Head of caudate nucleus (tissue), 42 donors: ENCODE results near the gene JAG2.

Experiments
- DNase-seq, 42 donors: peaks; one replicate each; pipeline versions ENCODE4 v3.0.0 to v3.0.0-alpha.2; 2020 to 2021; ENCODE audit warnings: mixed read lengths in 7 of 42
- intact Hi-C: fragments of 100-400 bp; cut with DNase I; formaldehyde crosslinking; loops from one replicate; pipeline ENCODE4 v1.15.0; 2022

The JAG2 gene

DNA sequence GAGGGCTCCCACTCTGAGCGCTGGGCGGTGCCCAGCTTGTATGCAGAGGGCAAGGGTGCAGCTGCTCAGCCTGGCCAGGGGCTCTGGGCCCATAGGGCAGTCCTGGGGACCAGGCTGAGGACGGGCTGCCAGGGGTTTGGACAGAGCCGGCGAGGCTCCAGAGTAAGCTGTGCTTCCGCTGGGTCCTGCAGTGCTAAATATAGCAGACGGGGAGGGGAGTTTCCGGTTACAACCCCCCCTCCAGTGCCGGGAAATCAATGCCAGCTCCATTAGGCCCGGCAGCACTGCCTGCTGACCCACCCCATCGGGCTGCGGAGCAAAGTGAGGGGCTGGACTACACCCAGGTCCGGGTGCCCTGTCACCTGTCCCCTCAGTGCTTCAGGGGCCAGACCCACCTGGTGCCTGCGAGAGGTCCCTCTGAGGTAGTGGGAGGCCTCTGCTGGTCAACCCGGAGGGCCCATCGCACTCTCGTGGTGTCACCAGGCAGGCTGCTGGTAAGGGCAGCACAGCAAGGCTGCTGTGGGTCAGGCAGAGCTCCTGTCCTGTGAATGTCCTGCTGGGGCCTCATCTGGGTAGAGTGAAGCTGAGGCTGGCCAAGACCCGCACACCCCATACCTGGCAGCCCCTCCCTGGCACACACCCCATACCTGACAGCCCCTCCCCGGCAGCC lies 2.6 kb upstream of the JAG2 start:
- intact Hi-C loops, result no loop called here
- no peak for DNase-seq

DNA sequence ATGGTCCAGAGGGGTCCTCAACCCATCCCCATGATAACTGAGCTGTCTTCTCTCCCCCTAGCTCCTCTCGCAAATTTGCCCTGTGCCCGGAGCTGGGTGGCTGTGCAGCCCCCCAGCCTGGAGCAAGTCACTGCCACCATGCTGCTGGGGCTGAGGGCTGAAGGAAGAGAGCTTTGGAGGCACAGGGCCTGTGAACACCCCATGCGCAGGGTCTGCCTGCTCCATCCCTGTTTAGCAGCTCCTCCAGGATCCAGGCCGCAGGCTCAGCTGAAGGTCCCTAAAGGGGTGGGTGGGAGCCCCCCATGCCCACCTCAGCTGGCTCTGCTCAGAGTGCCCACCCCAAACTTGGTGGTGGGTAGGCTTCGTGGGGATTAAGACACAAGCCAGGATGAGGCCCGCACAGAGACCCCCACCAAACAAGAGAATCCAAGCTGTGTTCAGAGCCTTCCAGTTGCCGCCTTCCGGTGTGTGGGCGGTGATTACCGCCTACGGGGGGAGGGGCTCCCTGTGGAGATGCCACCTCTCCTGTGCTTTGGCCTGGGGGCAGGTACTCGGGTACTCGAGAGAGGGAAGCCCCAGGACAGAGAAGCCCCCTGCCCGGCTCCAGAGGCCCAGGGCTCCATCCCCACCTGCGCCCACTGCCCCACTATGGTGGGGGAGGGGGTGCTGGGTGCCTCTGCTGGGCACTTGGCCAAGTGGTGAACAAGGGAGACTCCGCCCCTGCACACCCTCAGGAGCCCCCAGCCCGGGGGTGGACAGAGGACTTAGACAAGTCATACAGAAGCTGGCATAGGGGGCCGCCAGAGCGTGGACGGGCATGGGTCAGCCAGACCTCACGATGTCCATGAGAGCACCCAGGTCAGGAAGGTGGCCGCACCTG lies 1.4 kb upstream of the JAG2 start:
- no peak for DNase-seq
- intact Hi-C loops, result loop anchor here (5.0 kb wide), 1 partner anchor 78 kb away; no protein-coding TSS in a partner anchor

GRCh38 chr14:105168979-105169507 lies 467 bp upstream of the JAG2 start:
- intact Hi-C loops, result loop anchor here (5.0 kb wide), 1 partner anchor 77 kb away; no protein-coding TSS in a partner anchor
- peak in 30 of 42 donors; percentile 16 to 74 (median 54) for DNase-seq

- intact Hi-C loops, result loop anchor here (5.0 kb wide), 1 partner anchor 76 kb away; no protein-coding TSS in a partner anchor
- DNase-seq, result no peak
These were observed 519 bp downstream of the JAG2 start for GRCh38 chr14:105168093-105168420.

GRCh38 chr14:105167303-105168092 lies 1.1 kb downstream of the JAG2 start:
- intact Hi-C loops, result loop anchor here (5.0 kb wide), 1 partner anchor 75 kb away; no protein-coding TSS in a partner anchor
- DNase-seq, result peak in 2 of 42 donors; percentile 28 to 30

- DNase-seq, result no peak
- intact Hi-C loops, result loop anchor here (5.0 kb wide), 1 partner anchor 74 kb away; no protein-coding TSS in a partner anchor
These were observed 1.8 kb downstream of the JAG2 start for GRCh38 chr14:105166571-105167302.

DNA sequence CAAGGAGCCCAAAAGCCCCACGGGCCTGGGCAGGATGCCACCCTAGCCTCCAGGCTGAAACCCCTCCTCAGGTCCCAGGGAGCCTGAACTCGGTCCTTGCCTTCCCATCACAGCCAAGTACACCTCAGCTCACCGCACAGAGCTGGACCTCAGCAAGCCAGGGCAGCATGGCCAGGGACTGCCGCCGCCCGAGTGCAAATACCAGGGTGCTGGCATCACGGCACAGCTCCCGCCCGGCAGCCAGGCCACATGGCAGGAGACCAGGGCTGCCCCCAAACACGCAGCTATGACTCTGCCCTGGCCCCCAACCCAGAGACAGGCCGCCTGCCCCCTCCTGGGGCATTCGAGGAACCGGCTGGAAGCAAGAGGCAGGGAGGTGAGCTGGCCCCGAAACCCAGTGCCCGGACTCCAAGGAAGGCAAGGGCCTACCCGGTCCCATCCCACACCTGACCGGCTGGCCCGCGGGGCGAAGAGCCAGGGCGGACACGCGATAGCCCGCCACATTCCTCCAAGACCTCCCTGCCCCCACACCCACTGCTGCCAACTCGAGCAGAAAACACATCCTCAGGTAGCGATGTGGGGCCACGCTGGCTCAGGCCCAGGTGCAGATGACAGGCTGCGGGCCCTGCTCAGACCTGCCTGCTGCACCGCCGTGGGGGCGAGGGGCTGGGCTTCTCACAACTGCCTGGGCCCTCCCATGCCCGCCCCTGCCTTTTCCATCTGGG lies 2.7 kb downstream of the JAG2 start:
- DNase-seq, result no peak
- intact Hi-C loops, result loop anchor here (5.0 kb wide), 1 partner anchor 74 kb away; no protein-coding TSS in a partner anchor

GRCh38 chr14:105165134-105165704 lies 3.4 kb downstream of the JAG2 start:
- no peak for DNase-seq
- intact Hi-C loops, result loop anchor here (5.0 kb wide), 1 partner anchor 73 kb away; no protein-coding TSS in a partner anchor

GRCh38 chr14:105163040-105163742 lies 5.4 kb downstream of the JAG2 start:
- intact Hi-C loops, result no loop called here
- DNase-seq, result no peak

GRCh38 chr14:105162669-105162979 lies 6.0 kb downstream of the JAG2 start:
- no peak for DNase-seq
- intact Hi-C loops, result no loop called here

DNA sequence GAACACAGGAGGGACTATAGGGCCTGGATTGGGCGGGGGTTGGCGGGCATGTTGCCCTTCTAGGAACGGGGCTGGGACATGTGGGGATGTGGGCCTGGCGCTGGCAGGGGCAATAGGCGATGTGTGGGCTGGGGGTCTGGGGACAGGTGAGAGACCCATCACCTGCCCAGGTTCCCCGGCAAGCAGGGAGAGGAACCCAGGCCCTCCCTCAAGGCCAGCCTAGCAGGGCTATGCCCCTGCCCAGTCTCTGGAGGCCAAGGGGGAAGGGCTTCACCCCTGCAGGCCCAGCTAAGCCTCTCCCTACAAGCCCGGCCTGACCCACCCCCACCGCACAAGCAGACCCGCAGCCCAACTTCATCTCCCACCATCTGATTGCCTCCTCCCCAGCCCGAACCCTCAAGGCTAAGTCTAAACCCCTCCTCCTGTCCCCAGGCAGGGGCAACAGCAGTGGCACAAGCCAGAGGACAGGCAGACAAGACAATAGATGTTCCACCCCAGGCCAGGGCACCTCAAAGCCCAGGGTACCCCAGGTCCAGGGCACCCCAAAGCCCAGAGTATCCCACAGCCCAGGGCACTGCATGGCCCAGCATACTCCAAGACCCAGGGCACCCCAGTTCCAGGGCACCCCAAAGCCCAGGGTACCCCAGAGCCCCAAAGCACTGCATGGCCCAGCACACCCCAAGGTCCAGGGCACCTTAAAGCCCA lies 6.5 kb downstream of the JAG2 start:
- intact Hi-C loops, result no loop called here
- DNase-seq, result peak in 2 of 42 donors; percentile 49 to 60

- intact Hi-C loops, result no loop called here
- no peak for DNase-seq
These were observed 7.3 kb downstream of the JAG2 start for GRCh38 chr14:105161309-105161708.

GRCh38 chr14:105160776-105161175 lies 7.8 kb downstream of the JAG2 start:
- no peak for DNase-seq
- intact Hi-C loops, result no loop called here

DNA sequence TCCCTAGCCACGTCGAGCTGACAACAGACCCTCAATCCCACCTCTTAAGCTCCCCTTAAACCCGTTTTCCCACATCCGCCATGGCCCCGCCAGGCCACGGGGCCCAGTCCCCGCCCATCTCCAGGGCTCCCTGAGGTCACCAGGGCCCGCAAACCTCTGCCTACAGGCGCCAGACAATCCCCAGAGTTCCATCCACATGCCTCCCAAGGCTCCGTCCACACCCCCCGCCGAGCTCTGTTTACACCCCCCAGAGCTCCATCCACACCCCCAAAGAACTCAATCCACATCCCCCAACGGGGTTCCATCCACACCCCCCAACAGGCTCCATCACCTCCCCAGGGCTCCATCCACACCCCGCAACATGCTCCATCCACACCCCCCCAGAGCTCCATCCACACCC lies 9.2 kb downstream of the JAG2 start:
- DNase-seq, result no peak

DNA sequence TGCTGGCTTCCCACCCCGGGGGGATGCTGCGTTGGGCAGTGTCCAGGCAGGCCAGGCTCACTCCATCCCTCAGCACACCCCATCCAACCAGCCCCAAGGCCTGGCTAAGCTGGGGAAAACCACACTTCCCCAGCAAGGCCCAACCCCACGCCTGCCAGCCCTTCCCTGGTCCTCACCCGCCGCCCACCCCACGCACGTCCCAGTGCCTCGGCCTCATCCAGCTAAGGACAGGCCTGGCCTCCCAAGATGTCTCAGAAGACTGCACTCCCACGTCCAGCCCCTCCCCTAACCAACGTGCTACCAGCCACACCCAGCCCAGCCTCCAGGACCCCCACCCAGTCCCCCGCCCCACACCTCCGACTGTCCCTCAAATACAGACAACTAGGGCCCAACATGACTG lies 9.8 kb downstream of the JAG2 start:
- no peak for DNase-seq
- intact Hi-C loops, result no loop called here

More for the DNA sequence above, 9.2 kb downstream of the JAG2 start:
- intact Hi-C loops, result no loop called here

DNA sequence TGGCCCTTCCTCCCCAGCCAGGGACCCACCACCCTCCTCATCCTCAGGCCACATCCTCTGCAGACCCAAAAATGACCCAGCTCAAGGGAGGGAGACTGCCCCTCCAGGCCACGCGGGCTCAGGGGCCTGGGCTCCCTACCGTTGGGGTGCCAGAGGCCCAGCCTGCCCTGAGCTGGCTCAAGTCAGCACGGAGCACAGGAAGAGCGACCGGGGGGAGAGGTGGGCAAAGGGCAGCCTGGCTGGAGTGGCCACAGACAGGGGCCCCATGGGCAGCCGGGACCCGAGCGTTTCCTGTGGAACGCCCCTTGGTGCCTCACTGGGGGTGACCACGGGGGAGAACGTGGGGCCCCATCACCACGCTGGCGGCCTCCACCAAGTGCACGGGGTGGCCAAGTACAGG lies 10.7 kb downstream of the JAG2 start:
- intact Hi-C loops, result no loop called here
- no peak for DNase-seq
